Activated CD8-positive, alpha-beta memory T cell treated with anti-CD3 and anti-CD28 coated beads for 36 hours (primary cell): ENCODE results near the gene EHMT1. TPM values are rescaled to one million over a fixed set of nuclear protein-coding genes. Genes with fewer than 3 reads are reported as not detected.
"Not testable (repeated sequence)": the region's sequence is repeated elsewhere in the genome, so short reads cannot be mapped to it uniquely, and the experiment has no call there.

ENCODE experiments used
- CTCF ChIA-PET: fragments of 350-600 bp; sonication (Branson Sonifier 250); formaldehyde crosslinking; loops from one replicate; lab custom pipeline; 2021; ENCODE audit warnings: antibody characterized with exemption; lab: Charles Lee
- POLR2A ChIA-PET: fragments of 350-600 bp; sonication (Branson Sonifier 250); formaldehyde crosslinking; loops from one replicate; lab custom pipeline; 2021; ENCODE audit warnings: antibody characterized with exemption; lab: Charles Lee
- total RNA-seq, 2 experiments: library from RNA; stranded (reverse); gene quantifications; one replicate each; pipeline ENCODE4 v1.2.3, GENCODE V29; 2021

EHMT1 gene
- total RNA-seq, 2 experiments from 2014 or later, result 69.9 to 75.4 TPM

GRCh38 chr9:137588311-137588710 is 30.5 kb upstream of the EHMT1 start:
- ChIA-PET POLR2A (interaction anchor here (0.9 kb wide), 1 partner anchor 10 kb away, joined by 5 read pairs; the partner anchor contains the start of gene DPH7), CTCF (interaction anchor here (1.2 to 2.4 kb wide), 3 partner anchors 8 to 10 kb away, joined by 3 to 8 read pairs (median 5); no protein-coding TSS in a partner anchor)

GRCh38 chr9:137588891-137589290 is 29.9 kb upstream of the EHMT1 start:
- POLR2A ChIA-PET, result interaction anchor here (0.9 kb wide), 1 partner anchor 11 kb away, joined by 5 read pairs; the partner anchor contains the start of gene DPH7

GRCh38 chr9:137589441-137590122 is 29.2 kb upstream of the EHMT1 start:
- ChIA-PET POLR2A (interaction anchor here (1.4 kb wide), 1 partner anchor 10 kb away, joined by 6 read pairs; no protein-coding TSS in a partner anchor), CTCF (interaction anchor here (0.6 to 2.4 kb wide), 2 partner anchors 10 to 16 kb away, joined by 3 to 8 read pairs; no protein-coding TSS in a partner anchor)

More at GRCh38 chr9:137588891-137589290, 29.9 kb upstream of the EHMT1 start:
- CTCF ChIA-PET, result interaction anchor here (1.2 to 2.4 kb wide), 3 partner anchors 9 to 11 kb away, joined by 3 to 8 read pairs (median 5); no protein-coding TSS in a partner anchor

- ChIA-PET POLR2A (interaction anchor here (1.0 to 1.4 kb wide), 4 partner anchors 9 to 29 kb away, joined by 3 to 6 read pairs (median 4); partner anchors contain the start of genes ARRDC1 and EHMT1), CTCF (interaction anchor here (1.3 kb wide), 1 partner anchor 13 kb away, joined by 3 read pairs; no protein-coding TSS in a partner anchor)
Observed at GRCh38 chr9:137590123-137590468, 28.7 kb upstream of the EHMT1 start.

- POLR2A ChIA-PET, result interaction anchor here (0.6 to 1.4 kb wide), 5 partner anchors 10 to 39 kb away, joined by 3 to 6 read pairs (median 3); partner anchors contain the start of genes ARRDC1, EHMT1 and MRPL41
- CTCF ChIA-PET, result interaction anchor here (0.9 to 1.3 kb wide), 3 partner anchors 12 to 145 kb away, joined by 3 read pairs; no protein-coding TSS in a partner anchor
Observed at GRCh38 chr9:137590469-137591383, 28.1 kb upstream of the EHMT1 start, which contains the start of gene ZMYND19. TSS of gene ZMYND19 (minus strand) at chr9:137590512. CDS start at chr9:137590263, 249 bp downstream.

- ChIA-PET POLR2A (no interaction called here), CTCF (interaction anchor here (1.1 to 1.8 kb wide), 2 partner anchors 14 to 15 kb away, joined by 3 to 5 read pairs; partner anchors contain the start of gene DPH7)
Observed at GRCh38 chr9:137592767-137593166, 26.0 kb upstream of the EHMT1 start.

GRCh38 chr9:137593176-137593575 is 25.6 kb upstream of the EHMT1 start:
- ChIA-PET POLR2A (no interaction called here), CTCF (interaction anchor here (1.1 to 1.8 kb wide), 2 partner anchors 14 to 15 kb away, joined by 3 to 5 read pairs; partner anchors contain the start of gene DPH7)

GRCh38 chr9:137596577-137596976 is 22.2 kb upstream of the EHMT1 start:
- POLR2A ChIA-PET, result interaction anchor here (0.6 to 0.7 kb wide), 3 partner anchors 17 to 577 kb away, joined by 3 to 9 read pairs (median 6); no protein-coding TSS in a partner anchor
- CTCF ChIA-PET, result not testable (repeated sequence)

- ChIA-PET CTCF (no interaction called here), POLR2A (no interaction called here)
Observed at GRCh38 chr9:137598943-137599342, 19.9 kb upstream of the EHMT1 start.

- ChIA-PET POLR2A (no interaction called here), CTCF (interaction anchor here (1.1 to 1.5 kb wide), 2 partner anchors 12 to 16 kb away, joined by 3 to 5 read pairs; partner anchors contain the start of gene ZMYND19)
Observed at GRCh38 chr9:137602661-137603060, 16.1 kb upstream of the EHMT1 start.

GRCh38 chr9:137603879-137604278 is 14.9 kb upstream of the EHMT1 start:
- CTCF ChIA-PET, result interaction anchor here (1.5 kb wide), 1 partner anchor 17 kb away, joined by 5 read pairs; no protein-coding TSS in a partner anchor
- POLR2A ChIA-PET, result no interaction called here

- ChIA-PET POLR2A (interaction anchor here (0.9 kb wide), 1 partner anchor 12 kb away, joined by 4 read pairs; no protein-coding TSS in a partner anchor), CTCF (interaction anchor here (1.2 kb wide), 1 partner anchor 24 kb away, joined by 3 read pairs; no protein-coding TSS in a partner anchor)
Observed at GRCh38 chr9:137604345-137605086, 14.3 kb upstream of the EHMT1 start.

- CTCF ChIA-PET, result interaction anchor here (1.2 kb wide), 1 partner anchor 23 kb away, joined by 3 read pairs; no protein-coding TSS in a partner anchor
- POLR2A ChIA-PET, result interaction anchor here (0.6 to 0.9 kb wide), 4 partner anchors 11 to 519 kb away, joined by 3 to 5 read pairs (median 4); partner anchors contain the start of genes EHMT1 and ZMYND19
Observed at GRCh38 chr9:137605121-137606004, 13.4 kb upstream of the EHMT1 start, which contains the start of gene ARRDC1. TSS of gene ARRDC1 (plus strand) at chr9:137605686. CDS start at chr9:137605718, 32 bp downstream.

GRCh38 chr9:137606005-137606621 is 12.7 kb upstream of the EHMT1 start:
- ChIA-PET CTCF (no interaction called here), POLR2A (no interaction called here)

GRCh38 chr9:137606734-137607138 is 12.1 kb upstream of the EHMT1 start:
- POLR2A ChIA-PET, result no interaction called here
- CTCF ChIA-PET, result interaction anchor here (0.6 kb wide), 1 partner anchor 28 kb away, joined by 3 read pairs; the partner anchor contains the start of gene DPH7
